ENCODE data around the gene KRTAP20-1. TPM values are rescaled to one million over a fixed set of nuclear protein-coding genes. Genes with fewer than 3 reads are reported as not detected.

KRTAP20-1 gene, protein sequence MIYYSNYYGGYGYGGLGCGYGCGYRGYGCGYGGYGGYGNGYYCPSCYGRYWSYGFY
- total RNA-seq: not detected

DNA sequence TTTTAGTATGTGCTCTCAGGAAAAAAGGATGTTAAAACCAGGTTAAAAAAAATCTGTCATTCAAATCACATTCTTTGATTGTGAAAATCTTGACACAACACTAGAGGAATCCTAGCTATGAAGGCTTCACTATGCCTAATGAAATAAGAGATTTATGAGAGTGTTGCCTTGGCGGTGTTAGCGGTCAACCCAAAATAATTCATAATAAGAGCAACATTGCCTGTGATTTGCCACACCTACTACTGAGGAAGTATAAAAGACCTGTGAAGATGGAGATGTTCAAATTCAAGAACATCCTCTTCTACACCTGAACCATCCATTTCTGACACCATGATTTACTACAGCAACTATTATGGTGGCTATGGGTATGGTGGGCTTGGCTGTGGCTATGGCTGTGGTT lies at the start of gene KRTAP20-1:
TSS of gene KRTAP20-1 (plus strand) at position 301 of the 400 bp plus-strand sequence. CDS start at position 331, 30 bp downstream.

DNA sequence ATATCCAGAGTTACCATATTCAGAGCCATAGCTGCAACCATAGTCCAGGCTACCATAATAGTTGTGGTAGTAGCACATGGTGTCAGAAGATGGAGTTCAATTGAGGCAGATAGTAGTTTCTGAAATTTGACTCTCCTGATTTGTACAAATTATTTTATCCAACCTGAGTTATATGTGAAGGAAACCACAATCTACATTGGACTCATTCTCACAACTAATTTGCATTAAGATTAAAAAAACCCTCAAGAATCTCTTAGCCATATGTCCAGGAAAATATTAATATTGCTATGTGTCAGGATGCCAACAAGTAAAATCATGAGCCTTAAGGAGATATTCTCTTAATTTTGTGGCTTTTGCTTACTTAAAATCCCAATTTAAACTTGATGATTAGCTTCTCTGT lies 25.9 kb upstream of the KRTAP20-1 start, which contains the start of gene KRTAP22-2:
TSS of gene KRTAP22-2 (minus strand) at position 101 of the 400 bp plus-strand sequence.

DNA sequence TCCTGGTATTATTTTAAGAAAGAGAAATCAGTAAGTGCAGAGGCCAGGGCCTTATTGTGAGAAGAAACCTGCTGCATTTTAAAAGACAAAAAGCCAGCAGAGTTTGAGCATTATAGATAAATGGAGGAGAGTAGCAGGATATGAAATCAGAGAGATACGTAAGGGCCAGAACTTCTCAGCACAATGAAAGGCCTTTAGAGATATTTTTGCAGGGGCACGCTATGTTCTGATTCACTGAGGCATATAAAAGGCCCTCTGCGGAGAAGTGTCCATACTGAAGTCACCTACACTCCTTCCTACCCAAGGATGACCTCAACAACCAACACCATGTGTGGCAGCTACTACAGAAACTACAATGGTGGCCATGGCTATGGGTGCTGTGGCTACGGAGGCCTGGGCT lies 24.1 kb upstream of the KRTAP20-1 start, which contains the start of gene KRTAP6-3:
TSS of gene KRTAP6-3 (plus strand) at position 301 of the 400 bp plus-strand sequence. CDS start at position 307, 6 bp downstream.

DNA sequence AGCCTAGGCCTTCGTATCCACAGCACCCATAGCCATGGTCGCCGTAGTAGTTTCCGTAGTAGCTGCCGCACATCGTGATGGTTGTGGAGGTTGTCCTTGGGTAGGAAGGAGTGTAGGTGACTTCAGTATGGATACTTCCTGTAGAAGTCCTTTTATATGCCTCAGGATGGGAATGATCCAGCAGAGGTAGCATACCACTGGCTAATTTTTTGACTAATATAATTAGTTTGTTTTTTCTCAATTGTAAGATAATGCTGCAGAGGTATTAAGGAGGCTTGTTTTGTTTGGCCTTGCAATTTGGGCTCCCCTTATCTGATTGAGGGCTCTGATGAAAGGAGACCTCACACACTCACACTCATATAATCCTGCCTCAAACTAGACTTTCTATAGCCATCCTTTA lies 17.4 kb upstream of the KRTAP20-1 start, which contains the start of gene KRTAP6-2:
TSS of gene KRTAP6-2 (minus strand) at position 101 of the 400 bp plus-strand sequence. CDS start at position 73, 28 bp downstream.

DNA sequence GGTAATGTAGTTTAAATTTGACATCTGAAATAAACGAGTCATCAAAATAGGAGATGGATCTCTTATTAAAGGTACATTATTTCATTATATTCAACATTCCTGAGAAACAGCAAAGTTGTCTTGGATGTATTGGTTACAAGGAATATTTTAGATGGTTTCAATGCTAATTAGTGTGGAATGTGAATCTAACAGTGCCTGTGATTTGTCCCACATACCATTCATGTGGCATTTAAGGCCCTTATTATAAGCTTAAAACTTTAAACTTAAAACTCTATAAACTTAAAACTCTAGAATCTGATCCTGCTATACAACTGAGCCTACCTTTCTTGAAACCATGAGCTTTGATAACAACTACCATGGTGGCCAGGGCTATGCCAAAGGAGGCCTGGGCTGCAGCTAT lies 15.4 kb upstream of the KRTAP20-1 start, which contains the start of gene KRTAP22-1:
TSS of gene KRTAP22-1 (plus strand) at position 301 of the 400 bp plus-strand sequence.

DNA sequence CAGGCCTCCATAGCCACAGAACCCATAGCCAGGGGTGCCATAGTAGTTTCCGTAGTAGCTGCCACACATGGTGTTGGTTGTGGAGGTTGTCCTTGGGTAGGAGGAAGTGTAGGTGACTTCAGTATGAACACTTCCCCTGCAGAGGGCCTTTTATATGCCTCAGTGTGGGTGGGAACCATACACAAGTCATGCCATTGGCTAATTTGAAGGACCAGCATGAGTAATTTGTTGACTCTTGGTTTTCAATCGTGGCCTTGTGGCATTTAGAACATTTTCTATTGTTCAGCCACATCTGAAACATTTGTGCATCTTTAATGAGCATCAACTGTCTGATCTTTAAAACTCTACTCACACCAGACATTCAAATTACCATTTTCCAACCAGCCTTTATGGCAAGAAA lies 2.4 kb upstream of the KRTAP20-1 start, which contains the start of gene KRTAP6-1:
TSS of gene KRTAP6-1 (minus strand) at position 95 of the 400 bp plus-strand sequence. CDS start at position 69, 26 bp downstream.

DNA sequence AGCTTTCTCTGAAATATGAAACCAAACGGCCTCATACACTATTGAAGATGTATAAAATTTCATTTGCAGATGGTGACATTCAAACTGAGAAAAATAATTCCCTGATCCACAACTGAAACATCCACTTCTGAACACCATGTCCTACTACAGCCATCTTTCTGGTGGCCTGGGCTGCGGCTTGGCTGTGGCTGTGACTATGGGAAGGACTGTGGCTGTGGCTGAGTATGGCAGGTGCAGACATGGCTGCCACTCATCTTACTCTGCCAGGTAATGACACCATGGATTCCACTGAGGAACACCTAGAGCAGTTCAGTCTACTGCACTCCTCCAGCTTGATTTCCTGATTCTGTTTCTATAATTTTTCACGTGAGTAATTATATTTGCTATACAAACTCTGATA lies 4.3 kb downstream of the KRTAP20-1 start, which contains the start of gene KRTAP20-4:
TSS of gene KRTAP20-4 (plus strand) at position 106 of the 400 bp plus-strand sequence.

DNA sequence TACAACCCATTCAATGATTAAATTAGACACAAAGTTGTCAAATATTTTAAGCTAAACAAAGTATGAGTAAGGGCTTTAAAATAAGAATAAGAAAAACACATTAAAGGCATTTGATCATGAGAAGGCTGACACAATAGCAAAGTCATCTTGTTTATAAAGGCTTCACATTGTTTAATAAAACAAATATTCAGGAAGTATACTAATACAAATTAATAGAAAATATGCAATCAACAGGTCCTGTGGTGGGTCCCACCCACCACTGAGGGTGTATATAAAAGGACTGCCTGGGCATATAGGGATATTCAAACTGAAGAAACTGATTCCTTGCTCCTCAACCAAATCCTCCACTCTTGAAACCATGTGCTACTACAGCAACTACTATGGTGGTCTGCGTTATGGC lies 18.7 kb downstream of the KRTAP20-1 start, which contains the start of gene KRTAP20-2:
TSS of gene KRTAP20-2 (plus strand) at position 301 of the 400 bp plus-strand sequence. CDS start at position 359, 58 bp downstream.

DNA sequence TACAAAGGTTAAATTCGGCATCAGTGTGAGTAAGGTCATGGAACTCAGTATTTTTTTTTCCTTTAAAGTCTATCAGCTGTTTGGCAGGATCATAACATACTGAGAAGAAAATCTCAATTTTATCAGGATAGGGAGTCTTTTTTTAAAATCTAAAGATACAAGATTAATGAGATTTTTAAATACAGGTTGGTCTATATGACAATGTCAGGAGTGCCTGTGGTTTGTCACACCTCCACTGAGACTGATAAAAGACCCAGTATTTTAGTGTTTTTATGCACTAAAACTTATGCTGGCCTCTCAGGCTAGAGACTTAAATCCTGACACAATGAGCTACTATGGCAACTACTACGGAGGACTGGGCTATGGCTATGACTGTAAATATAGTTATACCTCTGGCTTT lies 26.3 kb downstream of the KRTAP20-1 start, which contains the start of gene KRTAP20-3:
TSS of gene KRTAP20-3 (plus strand) at position 301 of the 400 bp plus-strand sequence.

Small RNA genes within 50 kb of the gene (small RNA-seq; reads per million reads assigned to genes)
- not detected for gene KRTAP20-1 (ENCODE audit: low replicate concordance)
- gene KRTAP20-3 (ENCODE audit: low replicate concordance): not detected
- gene KRTAP20-4 (ENCODE audit: low replicate concordance): not detected
- gene KRTAP22-1 (ENCODE audit: low replicate concordance): not detected
- gene KRTAP22-2 (ENCODE audit: low replicate concordance): not detected

Other genes with a start within 250 kb of the KRTAP20-1 start
- gene KRTAP13-2, start 244.2 kb upstream of the KRTAP20-1 start, total RNA-seq: not detected
- gene KRTAP13-1, start 220.4 kb upstream of the KRTAP20-1 start, total RNA-seq: not detected
- not detected for gene KRTAP13-3, start 190.5 kb upstream of the KRTAP20-1 start, total RNA-seq
- gene KRTAP13-4, start 186.2 kb upstream of the KRTAP20-1 start, total RNA-seq: not detected
- gene KRTAP15-1, start 176.2 kb upstream of the KRTAP20-1 start, total RNA-seq: not detected
- gene KRTAP19-1, start 136.1 kb upstream of the KRTAP20-1 start, total RNA-seq: not detected
- not detected for gene KRTAP19-2, start 129.0 kb upstream of the KRTAP20-1 start, total RNA-seq
- not detected for gene KRTAP19-3, start 124.4 kb upstream of the KRTAP20-1 start, total RNA-seq
- gene KRTAP19-4, start 119.3 kb upstream of the KRTAP20-1 start, total RNA-seq: not detected
- not detected for gene KRTAP19-5, start 114.3 kb upstream of the KRTAP20-1 start, total RNA-seq
- not detected for gene KRTAP19-6, start 74.6 kb upstream of the KRTAP20-1 start, total RNA-seq
- not detected for gene KRTAP19-7, start 55.1 kb upstream of the KRTAP20-1 start, total RNA-seq
- not detected for gene KRTAP22-2, start 26.0 kb upstream of the KRTAP20-1 start, total RNA-seq
- not detected for gene KRTAP6-3, start 24.0 kb upstream of the KRTAP20-1 start, total RNA-seq
- not detected for gene KRTAP6-2, start 17.5 kb upstream of the KRTAP20-1 start, total RNA-seq
- not detected for gene KRTAP22-1, start 15.3 kb upstream of the KRTAP20-1 start, total RNA-seq
- not detected for gene KRTAP6-1, start 2.5 kb upstream of the KRTAP20-1 start, total RNA-seq
- gene KRTAP20-4, start 4.2 kb downstream of the KRTAP20-1 start, total RNA-seq: not detected
- not detected for gene KRTAP20-2, start 18.8 kb downstream of the KRTAP20-1 start, total RNA-seq
- gene KRTAP20-3, start 26.4 kb downstream of the KRTAP20-1 start, total RNA-seq: not detected
- gene KRTAP21-3, start 102.4 kb downstream of the KRTAP20-1 start, total RNA-seq: not detected
- gene KRTAP21-2, start 130.8 kb downstream of the KRTAP20-1 start, total RNA-seq: not detected
- gene KRTAP21-1, start 139.0 kb downstream of the KRTAP20-1 start, total RNA-seq: not detected
- gene KRTAP8-1, start 196.8 kb downstream of the KRTAP20-1 start, total RNA-seq: not detected
- gene KRTAP7-1, start 213.3 kb downstream of the KRTAP20-1 start, total RNA-seq: not detected

All from parietal lobe (tissue), 2 donors.